H9 (cell line): ENCODE measurements around the gene EEF2K. TPM values are rescaled to one million over a fixed set of nuclear protein-coding genes. Genes with fewer than 3 reads are reported as not detected.

ENCODE experiments used
- DNase-seq: peaks from one replicate; pipeline ENCODE4 v3.0.0-alpha.2; 2017
- H2AFZ ChIP-seq: one replicate; pipeline ENCODE4 v1.6.1; 2013; ENCODE audit warnings: mild to moderate bottlenecking, low read length, control low read depth, moderate library complexity
- H2AK5ac ChIP-seq: 2 replicates; pipeline ENCODE4 v1.6.1; 2013; ENCODE audit warnings: low read length, control low read depth, mixed read lengths; ENCODE audit not compliant: insufficient read length
- H2BK120ac ChIP-seq: one replicate; pipeline ENCODE4 v1.6.1; 2013; ENCODE audit warnings: low read depth, mild to moderate bottlenecking, low read length, control low read depth, inconsistent platforms; ENCODE audit not compliant: poor library complexity, severe bottlenecking
- H2BK12ac ChIP-seq: 2 replicates; pipeline ENCODE4 v1.6.1; 2013; ENCODE audit warnings: low read length, control low read depth, mixed read lengths, low read depth; ENCODE audit not compliant: insufficient read length
- H2BK15ac ChIP-seq: 2 replicates; pipeline ENCODE4 v1.6.1; 2013; ENCODE audit warnings: low read depth, low read length, control low read depth
- H2BK20ac ChIP-seq: one replicate; pipeline ENCODE4 v1.6.1; 2013; ENCODE audit warnings: low read depth, mild to moderate bottlenecking, low read length, control low read depth, inconsistent platforms; ENCODE audit not compliant: poor library complexity, severe bottlenecking
- H2BK5ac ChIP-seq: 2 replicates; pipeline ENCODE4 v1.6.1; 2013; ENCODE audit warnings: low read length, control low read depth, mixed read lengths; ENCODE audit not compliant: insufficient read length
- H3K14ac ChIP-seq: 2 replicates; pipeline ENCODE4 v1.6.1; 2013; ENCODE audit warnings: low read length, control low read depth; ENCODE audit not compliant: insufficient read depth
- H3K18ac ChIP-seq: 2 replicates; pipeline ENCODE4 v1.6.1; 2013; ENCODE audit warnings: low read depth, mild to moderate bottlenecking, mixed read lengths, low read length, control low read depth; ENCODE audit not compliant: insufficient read length
- H3K23ac ChIP-seq: 2 replicates; pipeline ENCODE4 v1.6.1; 2013; ENCODE audit warnings: low read length, control low read depth, mixed read lengths, low read depth; ENCODE audit not compliant: insufficient read length
- H3K23me2 ChIP-seq: 2 replicates; pipeline ENCODE4 v1.6.1; 2013; ENCODE audit warnings: low read depth, mild to moderate bottlenecking, mixed read lengths, low read length, control low read depth; ENCODE audit not compliant: insufficient read length, poor library complexity, severe bottlenecking
- H3K27ac ChIP-seq: 2 replicates; pipeline ENCODE4 v1.5.1; 2013; ENCODE audit warnings: low read length, control low read depth, mixed read lengths, low read depth; ENCODE audit not compliant: insufficient read length
- H3K27me3 ChIP-seq: 2 replicates; pipeline ENCODE4 v1.6.1; 2013; ENCODE audit warnings: low read length, control low read depth, inconsistent platforms; ENCODE audit not compliant: insufficient read depth
- H3K4ac ChIP-seq: 2 replicates; pipeline ENCODE4 v1.6.1; 2013; ENCODE audit warnings: low read depth, mild to moderate bottlenecking, control low read depth, inconsistent platforms, low read length, moderate library complexity
- H3K4me1 ChIP-seq: 2 replicates; pipeline ENCODE4 v1.6.1; 2013; ENCODE audit warnings: low read length, control low read depth, inconsistent platforms; ENCODE audit not compliant: insufficient read depth
- H3K4me2 ChIP-seq: 2 replicates; pipeline ENCODE4 v1.6.1; 2013; ENCODE audit warnings: low read length, control low read depth, mixed read lengths; ENCODE audit not compliant: insufficient read length, insufficient read depth
- H3K56ac ChIP-seq: 2 replicates; pipeline ENCODE4 v1.6.1; 2013; ENCODE audit warnings: low read depth, mild to moderate bottlenecking, mixed read lengths, low read length, control low read depth; ENCODE audit not compliant: insufficient read length
- H3K79me1 ChIP-seq: 2 replicates; pipeline ENCODE4 v1.6.1; 2013; ENCODE audit warnings: low read depth, mild to moderate bottlenecking, moderate library complexity, low read length, control low read depth, inconsistent platforms; ENCODE audit not compliant: insufficient read depth, poor library complexity, severe bottlenecking
- H3K79me2 ChIP-seq: 2 replicates; pipeline ENCODE4 v1.6.1; 2013; ENCODE audit warnings: low read length, control low read depth, inconsistent platforms; ENCODE audit not compliant: insufficient read depth
- H3K9ac ChIP-seq: 2 replicates; pipeline ENCODE4 v1.6.1; 2013; ENCODE audit warnings: low read length, control low read depth, mixed read lengths; ENCODE audit not compliant: insufficient read length; ENCODE audit errors: extremely low read depth
- H3K9me3 ChIP-seq: one replicate; pipeline ENCODE4 v1.6.1; 2013; ENCODE audit warnings: low read depth, low read length, inconsistent platforms; ENCODE audit not compliant: control insufficient read depth
- H3T11ph ChIP-seq: one replicate; pipeline ENCODE4 v1.6.1; 2013; ENCODE audit warnings: mild to moderate bottlenecking, low read length, control low read depth, inconsistent platforms
- H4K20me1 ChIP-seq: one replicate; pipeline ENCODE4 v1.6.1; 2013; ENCODE audit not compliant: control insufficient read depth, insufficient read length, insufficient read depth
- H4K5ac ChIP-seq: 2 replicates; pipeline ENCODE4 v1.6.1; 2013; ENCODE audit warnings: low read depth, mild to moderate bottlenecking, mixed read lengths, low read length, control low read depth; ENCODE audit not compliant: insufficient read length
- H4K8ac ChIP-seq: replicated peaks from 2 replicates; pipeline ENCODE4 v1.6.1; 2013; ENCODE audit warnings: low read length, control low read depth, mixed read lengths, low read depth; ENCODE audit not compliant: insufficient read length
- H4K91ac ChIP-seq: 2 replicates; pipeline ENCODE4 v1.6.1; 2013; ENCODE audit warnings: low read depth, mild to moderate bottlenecking, moderate library complexity, mixed read lengths, low read length, control low read depth; ENCODE audit not compliant: insufficient read length
- H3K27ac Mint-ChIP-seq, 3 experiments: 2 replicates in 2 of 3; 3 replicates in 1 of 3; pipeline ENCODE4 v1.8.0; 2020 to 2021; ENCODE audit warnings: mixed read lengths in 3 of 3, mild to moderate bottlenecking in 1 of 3, moderate library complexity in 1 of 3
- H3K27me3 Mint-ChIP-seq: 2 replicates; pipeline ENCODE4 v1.8.0; 2021; ENCODE audit warnings: low read depth, mild to moderate bottlenecking, moderate library complexity, mixed read lengths
- H3K36me3 Mint-ChIP-seq, 3 experiments: 2 replicates in 2 of 3; 3 replicates in 1 of 3; pipeline ENCODE4 v1.8.0; 2020 to 2021; ENCODE audit warnings: low read depth in 3 of 3, mixed read lengths in 3 of 3; ENCODE audit not compliant: insufficient read depth in 1 of 3
- H3K4me1 Mint-ChIP-seq, 2 experiments: 2 replicates each; pipeline ENCODE4 v1.8.0; 2020; ENCODE audit warnings: mixed read lengths in 2 of 2
- H3K4me3 Mint-ChIP-seq, 2 experiments: 2 replicates in 1 of 2; 3 replicates in 1 of 2; pipeline ENCODE4 v1.8.0; 2020 to 2021; ENCODE audit warnings: mild to moderate bottlenecking in 2 of 2, mixed read lengths in 2 of 2, moderate library complexity in 1 of 2
- H3K9me3 Mint-ChIP-seq, 2 experiments: 2 replicates in 1 of 2; 3 replicates in 1 of 2; pipeline ENCODE4 v1.8.0; 2020; ENCODE audit warnings: mild to moderate bottlenecking in 2 of 2, mixed read lengths in 2 of 2, moderate library complexity in 1 of 2
- WGBS: extraction: QIAGEN DNeasy Blood & Tissue Kit; methylation state at CpG from one replicate; pipeline ENCODE4 v1.1.7; 2013; ENCODE audit warnings: missing lambda C conversion rate, low lambda C conversion rate, mixed read lengths; ENCODE audit not compliant: insufficient read length; ENCODE audit errors: extremely low coverage; 5-methylcytosine and 5-hydroxymethylcytosine counted together
- total RNA-seq: library from RNA; stranded (reverse); gene quantifications from 2 replicates; pipeline ENCODE4 v1.2.1, GENCODE V29; 2021
- TF ChIP-seq, protein P1 (sequence below): fragments of 200-600 bp; sonication (generic); conservative IDR thresholded peaks from 3 replicates; pipeline ENCODE4 v1.8.0; 2021; ENCODE audit warnings: antibody characterized with exemption, mild to moderate bottlenecking

EEF2K gene
- total RNA-seq, 1 experiment from 2014 or later: 20.7 TPM

DNA sequence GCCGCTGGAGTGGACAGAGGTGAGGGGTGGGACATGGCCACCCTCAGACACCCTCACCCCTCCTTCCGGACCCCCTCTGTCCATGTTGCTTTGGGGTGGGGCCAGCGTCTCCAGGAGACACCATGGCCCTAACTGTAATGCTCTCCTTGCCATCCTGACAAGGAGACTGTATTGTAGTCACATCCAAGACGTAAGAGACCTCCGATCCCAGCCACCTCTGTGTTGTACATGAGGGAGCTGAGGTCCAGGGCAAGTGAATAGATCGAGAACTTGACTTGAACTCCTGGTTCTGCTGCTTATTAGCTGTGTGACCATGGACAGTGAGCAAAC lies 121.3 kb downstream of the EEF2K start:
- H3K9ac ChIP-seq: no peak overlapping the region
- no peaks in the 10 kb centered on the region for H3K9me3 ChIP-seq
- H3K23ac ChIP-seq: no peak overlapping the region
- Mint-ChIP-seq H3K9me3 (no peaks in the 10 kb centered on the region), H3K27me3 (no peaks in the 10 kb centered on the region; the same call in none of the 2 replicates), H3K4me3 (no peak overlapping the region), H3K27ac (0 out of 7 replicates have a peak overlapping the region, but pooled peaks of 1 of the 3 experiments have one; percentile 44), H3K4me1 (no peaks in the 10 kb centered on the region), H3K36me3 (peaks cover 34 to 95% (median 77%) of the 10 kb centered on the region in 3 experiments)
- H2BK5ac ChIP-seq: no peak overlapping the region
- no peak overlapping the region for H4K5ac ChIP-seq
- H2BK120ac ChIP-seq: no peak overlapping the region
- no peak overlapping the region for H2BK12ac ChIP-seq
- H2BK15ac ChIP-seq: no peak overlapping the region
- no peak overlapping the region for H3K56ac ChIP-seq
- no peaks in the 10 kb centered on the region for H3K23me2 ChIP-seq
- no peak overlapping the region for H2AK5ac ChIP-seq
- no peaks in the 10 kb centered on the region for H3K4me1 ChIP-seq
- H3K79me1 ChIP-seq: peaks cover 1% of the 10 kb centered on the region
- no peak overlapping the region for H2BK20ac ChIP-seq
- TF ChIP-seq, protein P1, sequence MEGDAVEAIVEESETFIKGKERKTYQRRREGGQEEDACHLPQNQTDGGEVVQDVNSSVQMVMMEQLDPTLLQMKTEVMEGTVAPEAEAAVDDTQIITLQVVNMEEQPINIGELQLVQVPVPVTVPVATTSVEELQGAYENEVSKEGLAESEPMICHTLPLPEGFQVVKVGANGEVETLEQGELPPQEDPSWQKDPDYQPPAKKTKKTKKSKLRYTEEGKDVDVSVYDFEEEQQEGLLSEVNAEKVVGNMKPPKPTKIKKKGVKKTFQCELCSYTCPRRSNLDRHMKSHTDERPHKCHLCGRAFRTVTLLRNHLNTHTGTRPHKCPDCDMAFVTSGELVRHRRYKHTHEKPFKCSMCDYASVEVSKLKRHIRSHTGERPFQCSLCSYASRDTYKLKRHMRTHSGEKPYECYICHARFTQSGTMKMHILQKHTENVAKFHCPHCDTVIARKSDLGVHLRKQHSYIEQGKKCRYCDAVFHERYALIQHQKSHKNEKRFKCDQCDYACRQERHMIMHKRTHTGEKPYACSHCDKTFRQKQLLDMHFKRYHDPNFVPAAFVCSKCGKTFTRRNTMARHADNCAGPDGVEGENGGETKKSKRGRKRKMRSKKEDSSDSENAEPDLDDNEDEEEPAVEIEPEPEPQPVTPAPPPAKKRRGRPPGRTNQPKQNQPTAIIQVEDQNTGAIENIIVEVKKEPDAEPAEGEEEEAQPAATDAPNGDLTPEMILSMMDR: no peak
- no peak overlapping the region for H3K18ac ChIP-seq
- no peak overlapping the region for H4K8ac ChIP-seq
- no peak overlapping the region for H4K91ac ChIP-seq
- H4K20me1 ChIP-seq: no peaks in the 10 kb centered on the region
- H3K27ac ChIP-seq: no peak overlapping the region
- no peaks in the 10 kb centered on the region for H3K79me2 ChIP-seq
- no peak overlapping the region for H3K4me2 ChIP-seq
- no CpG with 5 or more reads among the region's 6 CpGs for WGBS
- DNase-seq: no peak
- no peak overlapping the region for H3K14ac ChIP-seq
- no peaks in the 10 kb centered on the region for H3K27me3 ChIP-seq
- H3K4ac ChIP-seq: no peak overlapping the region
- H2AFZ ChIP-seq: no peak overlapping the region
- no peak overlapping the region for H3T11ph ChIP-seq
